NCI-H69 (cell line): ENCODE data around the gene SEMA3A.
A peak's percentile ranks its signal among the peaks of the same experiment; 100 is the strongest.
"Not testable (repeated sequence)": the region's sequence is repeated elsewhere in the genome, so short reads cannot be mapped to it uniquely, and the experiment has no call there.

Experiments
- DNase-seq: peaks from one replicate; lab custom pipeline; 2025; lab: John Stamatoyannopoulos, UW

The SEMA3A gene

GRCh38 chr7:84062489-84062901 is 132.1 kb downstream of the SEMA3A start:
- DNase-seq = not testable (repeated sequence)

GRCh38 chr7:84060760-84061261 is 133.8 kb downstream of the SEMA3A start:
- DNase-seq = peak; percentile 75

- peak; percentile 36 for DNase-seq
These were observed 134.6 kb downstream of the SEMA3A start for GRCh38 chr7:84060000-84060399.

- DNase-seq = no peak
These were observed 136.1 kb downstream of the SEMA3A start for GRCh38 chr7:84058311-84059076.

- DNase-seq = no peak
These were observed 137.0 kb downstream of the SEMA3A start for GRCh38 chr7:84057576-84057975.

GRCh38 chr7:84055904-84056605 is 138.5 kb downstream of the SEMA3A start:
- DNase-seq = no peak

- DNase-seq = not testable (repeated sequence)
These were observed 139.4 kb downstream of the SEMA3A start for GRCh38 chr7:84055199-84055598.

- no peak for DNase-seq
These were observed 145.3 kb downstream of the SEMA3A start for GRCh38 chr7:84049071-84049836.

GRCh38 chr7:84047085-84047484 is 147.5 kb downstream of the SEMA3A start:
- no peak for DNase-seq

GRCh38 chr7:84044834-84045233 is 149.8 kb downstream of the SEMA3A start:
- no peak for DNase-seq

GRCh38 chr7:84043661-84044191 is 150.9 kb downstream of the SEMA3A start:
- peak; percentile 42 for DNase-seq

GRCh38 chr7:84042110-84042539 is 152.5 kb downstream of the SEMA3A start:
- peak; percentile 85 for DNase-seq

- no peak for DNase-seq
These were observed 152.9 kb downstream of the SEMA3A start for GRCh38 chr7:84041649-84042048.

GRCh38 chr7:84040355-84040754 is 154.2 kb downstream of the SEMA3A start:
- peak; percentile 97 for DNase-seq

- no peak for DNase-seq
These were observed 155.2 kb downstream of the SEMA3A start for GRCh38 chr7:84039432-84039831.

- DNase-seq = no peak
These were observed 166.9 kb downstream of the SEMA3A start for GRCh38 chr7:84027678-84028077.

- peak; percentile 28 for DNase-seq
These were observed 169.2 kb downstream of the SEMA3A start for GRCh38 chr7:84025332-84025927.

- DNase-seq = peak; percentile 94
These were observed 171.8 kb downstream of the SEMA3A start for GRCh38 chr7:84022684-84023308.

GRCh38 chr7:84022009-84022408 is 172.6 kb downstream of the SEMA3A start:
- no peak for DNase-seq

GRCh38 chr7:84021292-84021908 is 173.2 kb downstream of the SEMA3A start:
- no peak for DNase-seq

- DNase-seq = no peak
These were observed 176.9 kb downstream of the SEMA3A start for GRCh38 chr7:84017651-84018050.
